GM12892 (cell line): ENCODE results near the gene MYOZ3.

Source experiments
- POLR2A ChIP-seq: IDR thresholded peaks from 2 replicates; pipeline ENCODE4 v1.6.1; 2011; ENCODE audit warnings: low read depth, low read length, control low read depth
- POLR2AphosphoS5 ChIP-seq: IDR thresholded peaks from 2 replicates; pipeline ENCODE4 v1.6.1; 2011; ENCODE audit warnings: low read depth, low read length, control low read depth
- TAF1 ChIP-seq: IDR thresholded peaks from 2 replicates; pipeline ENCODE4 v1.6.1; 2011; ENCODE audit warnings: low read depth, mild to moderate bottlenecking, control low read depth, low read length, borderline replicate concordance

DNA sequence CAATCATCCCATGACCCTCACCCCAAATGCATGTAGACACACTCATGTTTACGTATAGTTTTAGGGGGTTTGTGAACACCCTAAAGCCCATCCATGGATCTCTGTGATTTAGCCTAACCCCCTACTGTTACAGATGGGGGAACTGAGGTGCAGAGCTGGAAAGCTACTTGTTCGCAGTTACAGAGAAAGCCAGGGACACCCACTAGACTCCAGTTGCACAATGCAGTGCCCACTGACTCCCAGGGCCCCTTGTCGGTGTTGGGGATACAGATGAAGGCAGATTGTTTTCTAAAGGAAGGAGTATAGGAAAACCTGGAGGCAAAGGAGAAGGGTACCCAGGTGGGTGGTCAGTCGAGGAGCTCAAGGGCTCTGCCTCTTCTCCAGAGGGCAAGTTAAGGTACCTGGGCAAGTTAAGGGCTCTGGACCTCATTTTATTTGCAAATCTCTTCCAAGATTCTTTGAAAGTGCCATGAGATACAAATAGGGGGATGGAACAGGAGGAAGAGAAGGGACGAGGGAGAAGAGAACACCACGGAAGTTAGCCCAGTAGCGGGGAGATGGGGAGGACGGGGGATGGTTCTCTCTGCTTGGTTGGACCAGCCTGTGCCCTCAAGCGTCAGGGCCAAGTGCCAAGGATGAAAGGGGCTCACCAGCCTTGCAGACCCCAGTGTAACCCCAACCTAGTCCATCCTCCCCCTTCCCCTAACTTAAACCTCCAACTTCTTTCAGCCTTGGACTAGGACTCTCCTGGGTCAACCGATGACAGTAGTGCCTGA is 958 bp downstream of the MYOZ3 start:
- no peak for TF ChIP-seq POLR2A
- TF ChIP-seq POLR2AphosphoS5, result no peak
- TF ChIP-seq TAF1, result no peak
